NCI-H526 (cell line): ENCODE data around the gene ARRB2.
"Not testable (repeated sequence)": the region's sequence is repeated elsewhere in the genome, so short reads cannot be mapped to it uniquely, and the experiment has no call there.

Experiments used
- DNase-seq, 2 experiments: peaks; one replicate each; lab custom pipeline; 2025; lab: John Stamatoyannopoulos, UW

The ARRB2 gene

GRCh38 chr17:4701116-4701515 is 9.3 kb upstream of the ARRB2 start:
- no peak for DNase-seq

GRCh38 chr17:4703330-4703691 is 7.1 kb upstream of the ARRB2 start:
- DNase-seq = no peak

DNA sequence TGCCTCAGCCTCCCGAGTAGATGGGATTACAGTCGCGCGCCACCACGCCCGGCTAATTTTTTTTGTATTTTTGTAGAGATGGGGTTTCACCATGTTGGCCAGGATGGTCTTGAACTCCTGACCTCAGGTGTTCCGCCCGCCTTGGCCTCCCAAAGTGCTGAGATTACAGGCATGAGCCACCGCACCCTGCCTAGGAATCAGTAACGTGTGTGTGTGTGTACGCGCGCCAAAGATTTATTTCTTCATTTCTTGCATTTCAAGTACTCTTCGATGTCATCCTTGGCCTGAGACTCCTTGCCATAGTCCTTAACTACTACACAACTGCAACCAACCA is 5.9 kb upstream of the ARRB2 start:
- DNase-seq = not testable (repeated sequence)

- no peak for DNase-seq
Observed at GRCh38 chr17:4704991-4705390, 5.4 kb upstream of the ARRB2 start.

DNA sequence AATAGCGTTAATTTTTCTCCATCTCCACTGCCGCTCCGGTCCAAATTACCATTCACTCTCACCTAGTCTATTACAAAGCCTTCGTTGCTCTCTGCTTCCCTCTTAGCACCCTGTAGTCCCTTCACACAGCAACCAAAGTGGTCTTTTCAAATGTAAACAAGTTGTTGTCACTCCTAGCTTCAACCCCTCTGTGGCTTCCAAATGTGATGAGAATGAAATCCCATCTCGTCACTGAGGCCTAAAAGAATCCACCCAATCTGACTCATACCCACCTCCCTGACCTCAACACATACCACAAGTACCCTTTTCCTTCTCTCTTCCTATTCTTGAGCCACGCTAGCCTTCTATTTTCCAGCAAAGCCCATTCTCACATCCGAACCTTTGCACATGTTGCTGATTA is 4.3 kb upstream of the ARRB2 start:
- DNase-seq = no peak

GRCh38 chr17:4708436-4708835 is 2.0 kb upstream of the ARRB2 start:
- DNase-seq = peak; percentile 12 to 23

DNA sequence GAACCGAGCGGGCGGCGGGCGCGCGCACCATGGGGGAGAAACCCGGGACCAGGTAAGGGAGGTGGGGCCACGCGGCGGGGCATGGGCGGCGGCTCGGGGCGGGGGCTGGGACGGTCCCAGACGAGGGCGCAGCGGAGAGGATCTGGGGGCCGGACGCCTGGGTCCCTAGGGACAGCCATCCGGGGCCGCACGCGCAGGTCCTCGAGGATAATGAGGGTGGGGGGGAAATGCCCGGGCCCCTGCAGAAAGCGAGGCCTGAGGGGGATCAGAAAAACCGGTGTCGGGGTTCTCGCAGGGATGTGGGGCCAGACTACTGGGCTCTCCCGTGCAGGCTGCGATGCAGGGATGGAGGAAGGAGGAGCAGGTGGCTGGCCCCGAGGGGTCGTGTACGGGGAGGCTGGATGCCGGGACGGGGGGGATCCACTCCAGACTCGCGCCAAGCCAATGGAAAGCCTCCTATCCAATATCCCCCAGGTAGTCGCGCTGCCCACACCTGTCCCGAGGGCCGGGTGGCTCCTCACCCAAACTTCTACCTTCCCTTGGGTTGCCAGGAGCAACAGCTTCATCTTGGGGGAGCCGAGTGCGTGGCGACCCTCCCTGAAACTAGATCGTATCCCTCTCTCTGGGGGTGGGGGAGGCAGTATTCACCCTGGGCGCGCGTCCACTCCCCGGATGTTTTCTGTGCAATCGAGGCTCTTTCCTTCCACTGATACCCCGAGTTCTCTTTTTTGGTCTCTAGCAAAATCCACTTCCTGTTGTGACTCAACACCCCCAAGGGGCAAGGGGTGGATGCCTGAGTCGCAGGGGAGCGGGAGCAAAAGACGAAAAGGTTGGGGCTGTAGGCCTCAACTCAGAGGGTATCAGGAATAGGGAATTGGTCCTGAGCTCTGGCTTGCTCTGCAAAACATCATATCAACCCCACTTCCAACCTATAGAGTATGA is 532 bp downstream of the ARRB2 start:
- peak in 1 of 2 experiments; percentile 41 for DNase-seq

DNA sequence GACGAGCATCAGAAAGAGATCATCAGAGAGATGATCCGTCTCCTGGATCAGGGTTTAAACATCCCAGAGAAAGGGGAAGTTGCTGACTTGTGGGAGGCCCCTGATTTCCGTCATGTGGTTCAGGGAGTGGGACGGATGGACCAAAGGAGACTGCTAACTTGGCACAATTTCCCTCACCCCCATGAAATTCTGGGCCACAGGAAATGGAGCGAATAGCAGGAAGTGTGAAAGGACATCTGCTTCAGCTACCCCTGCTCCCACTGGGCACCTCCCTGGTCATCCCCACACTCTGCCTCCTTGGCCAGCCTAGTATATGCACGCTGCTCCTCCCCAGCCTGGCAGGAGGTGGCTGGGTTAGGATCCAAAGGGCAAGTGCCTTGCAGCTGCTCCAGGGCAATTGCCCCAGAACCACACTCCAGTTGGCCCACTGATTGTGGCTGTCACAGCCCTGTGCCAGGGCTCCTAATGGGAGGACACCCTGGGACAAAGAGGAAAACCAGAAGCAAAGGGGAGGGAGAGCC is 1.3 kb downstream of the ARRB2 start:
- no peak for DNase-seq

DNA sequence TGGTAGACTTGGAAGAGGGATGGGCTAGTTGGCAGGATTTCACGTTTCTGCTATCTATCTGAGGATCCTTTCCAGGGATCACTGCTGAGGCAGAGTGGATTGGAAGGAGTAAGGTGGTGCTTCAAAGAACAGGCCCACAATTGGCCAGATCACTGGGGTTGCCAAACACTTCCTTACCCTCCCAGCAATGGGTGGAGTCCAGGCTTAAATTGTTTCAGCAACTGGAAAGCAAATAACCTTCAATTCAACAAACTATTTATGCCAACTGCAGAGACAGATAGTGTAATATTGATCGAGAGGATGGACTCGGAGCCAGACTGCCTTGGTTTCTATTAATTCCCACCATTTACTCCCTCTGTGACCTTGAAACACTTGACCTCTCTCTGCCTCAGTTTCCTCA is 2.1 kb downstream of the ARRB2 start:
- no peak for DNase-seq

GRCh38 chr17:4714340-4715062 is 4.1 kb downstream of the ARRB2 start:
- not testable (repeated sequence) for DNase-seq

- no peak for DNase-seq
Observed at GRCh38 chr17:4715063-4715744, 4.8 kb downstream of the ARRB2 start.

DNA sequence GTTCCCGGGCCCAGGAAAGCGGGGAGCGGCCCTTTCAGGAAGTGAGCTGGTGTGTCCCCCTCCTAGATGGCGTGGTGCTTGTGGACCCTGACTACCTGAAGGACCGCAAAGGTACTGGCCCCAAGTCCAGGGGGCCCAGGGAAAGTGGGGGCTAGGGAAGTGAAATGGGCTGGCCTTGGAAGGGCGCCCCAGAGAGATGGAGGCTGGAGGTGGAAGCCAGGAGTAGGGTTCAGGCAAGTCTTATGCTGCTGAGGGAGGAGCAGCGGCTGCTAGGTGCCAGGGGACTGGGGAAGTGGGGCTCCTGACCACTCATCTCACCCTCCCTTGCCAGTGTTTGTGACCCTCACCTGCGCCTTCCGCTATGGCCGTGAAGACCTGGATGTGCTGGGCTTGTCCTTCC is 5.6 kb downstream of the ARRB2 start:
- no peak for DNase-seq

DNA sequence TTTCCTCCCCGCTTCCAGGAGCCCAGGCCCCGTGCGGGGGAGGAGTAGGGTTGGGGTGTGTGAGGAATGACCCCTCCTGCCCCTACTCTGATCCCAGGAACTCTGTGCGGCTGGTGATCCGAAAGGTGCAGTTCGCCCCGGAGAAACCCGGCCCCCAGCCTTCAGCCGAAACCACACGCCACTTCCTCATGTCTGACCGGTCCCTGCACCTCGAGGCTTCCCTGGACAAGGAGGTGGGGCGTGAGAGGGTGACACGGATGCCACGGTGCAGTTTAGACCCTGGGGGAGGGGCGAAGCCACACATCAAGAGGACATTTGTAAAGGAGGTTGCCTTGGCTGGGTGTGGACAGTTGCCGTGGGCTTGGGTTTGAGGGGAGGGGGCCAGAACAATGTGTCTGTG is 7.4 kb downstream of the ARRB2 start:
- DNase-seq = no peak

- DNase-seq = no peak
Observed at GRCh38 chr17:4718276-4718675, 7.8 kb downstream of the ARRB2 start.

DNA sequence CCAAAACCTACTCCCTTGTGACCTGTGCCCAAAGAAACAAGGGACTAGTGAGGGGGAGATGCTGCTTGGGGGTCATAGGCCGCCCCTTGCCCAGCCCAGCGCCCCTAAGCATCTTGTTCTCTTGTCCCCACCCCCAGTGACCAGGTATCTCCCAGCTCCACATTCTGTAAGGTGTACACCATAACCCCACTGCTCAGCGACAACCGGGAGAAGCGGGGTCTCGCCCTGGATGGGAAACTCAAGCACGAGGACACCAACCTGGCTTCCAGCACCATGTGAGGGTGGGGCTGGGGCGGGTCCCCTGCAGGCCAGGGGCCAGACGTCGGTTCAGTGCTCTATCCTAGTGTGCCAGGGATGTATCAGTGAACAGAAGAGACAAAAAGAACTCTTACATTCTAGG is 8.7 kb downstream of the ARRB2 start:
- DNase-seq = no peak

DNA sequence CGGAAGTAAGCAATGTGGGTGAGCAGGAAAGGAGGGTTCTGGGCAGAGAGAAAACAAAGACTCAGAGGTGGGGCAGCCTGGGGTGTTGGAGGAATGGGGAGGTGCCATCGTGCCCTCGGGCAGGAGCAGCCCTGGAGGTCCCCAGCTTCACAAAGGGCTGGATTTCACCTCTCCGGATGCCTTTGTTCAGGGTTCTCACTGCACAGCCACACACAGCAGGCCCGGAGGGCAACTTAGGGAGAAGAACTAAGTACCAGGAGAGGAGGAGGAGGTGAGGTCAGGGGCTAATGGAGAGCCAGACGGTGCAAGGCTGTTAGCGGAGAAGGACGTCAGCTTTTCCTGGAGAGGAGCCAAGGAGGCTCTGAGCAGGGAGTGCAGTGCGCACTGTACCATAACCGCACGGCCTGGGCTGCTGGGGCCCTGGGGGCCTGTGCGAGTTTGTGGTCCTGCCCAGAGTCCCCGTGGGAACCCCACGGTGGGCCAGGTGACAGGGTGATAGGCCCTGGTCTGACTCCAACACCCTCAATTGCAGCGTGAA is 9.3 kb downstream of the ARRB2 start:
- DNase-seq = no peak

GRCh38 chr17:4720787-4721186 is 10.4 kb downstream of the ARRB2 start:
- no peak for DNase-seq

DNA sequence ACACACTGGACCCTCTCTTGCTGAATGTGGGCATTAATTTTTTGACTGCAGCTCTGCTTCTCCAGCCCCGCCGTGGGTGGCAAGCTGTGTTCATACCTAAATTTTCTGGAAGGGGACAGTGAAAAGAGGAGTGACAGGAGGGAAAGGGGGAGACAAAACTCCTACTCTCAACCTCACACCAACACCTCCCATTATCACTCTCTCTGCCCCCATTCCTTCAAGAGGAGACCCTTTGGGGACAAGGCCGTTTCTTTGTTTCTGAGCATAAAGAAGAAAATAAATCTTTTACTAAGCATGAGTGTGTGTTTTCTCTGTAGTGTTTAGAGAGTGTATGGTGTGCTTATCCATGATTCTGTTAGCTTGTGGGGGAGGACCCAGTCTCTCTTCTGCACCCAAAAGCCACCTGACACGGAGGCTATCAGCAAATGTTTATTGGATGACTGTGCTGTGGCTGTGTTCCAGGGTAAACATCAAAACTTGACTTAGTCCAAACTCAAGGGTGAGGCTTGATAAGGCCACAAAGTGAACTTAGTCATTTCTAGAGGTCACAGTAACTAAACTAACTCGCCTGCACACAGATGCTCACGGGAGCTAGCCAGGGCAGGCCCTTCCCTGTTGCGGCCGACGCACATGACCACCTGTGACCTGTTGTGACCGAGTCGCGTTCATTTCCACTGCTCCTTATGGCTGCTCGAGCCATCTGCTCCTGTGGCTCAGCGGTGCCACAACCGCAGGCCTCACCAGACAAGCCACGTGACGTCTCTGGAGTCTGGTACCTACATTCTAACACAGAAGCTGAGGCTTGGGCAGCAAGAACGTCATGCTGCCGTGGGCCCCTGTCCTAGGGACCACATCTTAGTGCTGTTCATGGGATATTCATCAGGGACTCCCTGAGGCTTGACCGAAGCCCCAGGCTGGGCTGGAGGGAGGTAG is 11.0 kb downstream of the ARRB2 start:
- DNase-seq = no peak

DNA sequence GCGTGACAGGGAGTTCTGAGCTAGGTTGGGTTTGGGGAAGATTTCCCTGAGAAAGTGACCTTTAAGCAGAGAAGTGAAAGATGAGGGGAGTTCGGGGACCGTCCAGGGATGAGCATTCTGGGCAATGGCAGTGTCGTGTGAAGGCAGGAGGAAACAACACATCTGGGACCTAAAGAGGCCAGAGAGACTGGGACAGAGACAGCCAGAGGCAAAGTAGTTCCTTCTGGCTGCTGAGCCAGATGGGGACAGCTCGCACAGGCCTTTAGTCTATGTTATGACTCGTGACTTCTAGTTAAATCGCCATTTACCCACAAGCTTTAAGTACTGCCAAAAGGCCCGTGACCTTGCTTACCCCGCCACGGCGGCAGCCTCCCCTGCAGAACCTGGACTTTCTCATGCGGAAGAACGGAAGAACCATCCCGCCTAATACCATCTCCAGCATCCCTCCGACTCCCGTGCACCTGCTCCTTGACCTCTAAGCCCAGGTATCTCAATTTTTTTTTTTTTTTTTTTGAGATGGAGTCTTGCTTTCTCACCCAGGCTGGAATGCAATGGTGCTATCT is 12.3 kb downstream of the ARRB2 start:
- no peak for DNase-seq

DNA sequence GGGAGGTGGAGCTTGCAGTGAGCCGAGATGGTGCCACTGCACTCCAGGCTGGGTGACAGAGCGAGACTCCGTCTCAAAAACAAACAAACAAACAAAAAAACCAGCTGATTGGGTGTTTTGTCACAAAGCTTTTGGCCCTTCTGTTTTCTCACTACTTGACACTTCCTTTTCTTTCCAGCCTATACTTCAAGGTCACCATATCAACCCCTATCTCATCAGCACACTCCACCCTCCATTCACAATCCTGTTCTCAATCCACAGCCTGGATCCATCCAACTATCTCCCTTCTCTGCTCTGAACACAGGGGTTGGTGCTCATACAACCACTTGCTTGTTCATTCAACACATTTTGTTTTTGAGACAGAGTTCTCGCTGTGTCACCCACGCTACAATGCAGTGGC is 14.2 kb downstream of the ARRB2 start:
- DNase-seq = no peak
